GM21619 (cell line): Measurements from ENCODE around the gene RRP1B.
"Not testable (repeated sequence)": the region's sequence is repeated elsewhere in the genome, so short reads cannot be mapped to it uniquely, and the experiment has no call there.

ENCODE experiments used
- ATAC-seq: cut with Tn5 transposase; IDR thresholded peaks from one replicate; pipeline ENCODE4 v1.9.1; 2021; ENCODE audit not compliant: unreplicated experiment

Gene RRP1B

DNA sequence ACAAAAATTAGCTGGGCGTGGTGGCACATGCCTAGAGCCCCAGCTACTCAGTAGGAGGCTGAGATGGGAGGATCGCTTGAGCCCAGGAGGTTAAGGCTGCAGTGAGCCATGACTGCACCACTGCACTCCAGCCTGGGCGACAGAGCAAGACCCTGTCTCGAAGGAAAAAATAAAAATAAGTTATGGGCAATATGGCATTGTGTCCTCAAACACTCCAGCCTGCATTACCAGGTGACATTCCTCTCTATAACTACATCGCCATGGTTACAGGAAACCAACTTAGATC, 40.1 kb downstream of the RRP1B start:
- not testable (repeated sequence) for ATAC-seq

DNA sequence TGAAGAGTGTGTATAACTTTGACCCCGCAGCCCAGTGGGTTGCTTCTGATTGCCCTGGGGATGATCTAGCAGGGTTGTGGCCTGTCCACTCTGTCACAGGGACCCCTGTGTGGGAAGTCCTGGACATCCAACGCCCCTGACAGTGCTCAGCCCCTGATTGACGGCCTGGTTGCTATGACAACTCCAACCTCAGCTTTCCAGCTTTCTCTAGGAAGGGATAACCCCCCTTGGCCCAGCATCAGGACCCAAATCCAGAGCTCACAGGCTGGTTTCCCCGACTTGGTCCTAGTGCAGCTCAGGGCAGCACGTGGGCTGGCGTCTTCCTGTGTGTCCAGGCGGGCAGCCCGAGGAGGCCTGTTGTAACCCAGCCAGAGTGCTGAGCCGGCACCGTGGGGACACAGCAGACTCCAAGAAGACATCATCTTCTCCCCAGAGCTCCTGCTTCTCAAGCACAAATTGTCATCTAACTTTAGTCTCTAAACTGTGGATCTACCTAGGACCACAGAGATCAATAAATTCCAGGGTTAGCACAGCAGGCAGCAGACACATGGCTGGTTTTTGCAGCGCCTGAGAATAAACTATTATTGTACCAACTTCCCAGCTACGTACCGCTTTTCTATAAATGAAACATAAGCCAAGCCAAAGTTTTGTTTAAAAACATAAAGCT, 40.7 kb downstream of the RRP1B start:
- no peak for ATAC-seq

DNA sequence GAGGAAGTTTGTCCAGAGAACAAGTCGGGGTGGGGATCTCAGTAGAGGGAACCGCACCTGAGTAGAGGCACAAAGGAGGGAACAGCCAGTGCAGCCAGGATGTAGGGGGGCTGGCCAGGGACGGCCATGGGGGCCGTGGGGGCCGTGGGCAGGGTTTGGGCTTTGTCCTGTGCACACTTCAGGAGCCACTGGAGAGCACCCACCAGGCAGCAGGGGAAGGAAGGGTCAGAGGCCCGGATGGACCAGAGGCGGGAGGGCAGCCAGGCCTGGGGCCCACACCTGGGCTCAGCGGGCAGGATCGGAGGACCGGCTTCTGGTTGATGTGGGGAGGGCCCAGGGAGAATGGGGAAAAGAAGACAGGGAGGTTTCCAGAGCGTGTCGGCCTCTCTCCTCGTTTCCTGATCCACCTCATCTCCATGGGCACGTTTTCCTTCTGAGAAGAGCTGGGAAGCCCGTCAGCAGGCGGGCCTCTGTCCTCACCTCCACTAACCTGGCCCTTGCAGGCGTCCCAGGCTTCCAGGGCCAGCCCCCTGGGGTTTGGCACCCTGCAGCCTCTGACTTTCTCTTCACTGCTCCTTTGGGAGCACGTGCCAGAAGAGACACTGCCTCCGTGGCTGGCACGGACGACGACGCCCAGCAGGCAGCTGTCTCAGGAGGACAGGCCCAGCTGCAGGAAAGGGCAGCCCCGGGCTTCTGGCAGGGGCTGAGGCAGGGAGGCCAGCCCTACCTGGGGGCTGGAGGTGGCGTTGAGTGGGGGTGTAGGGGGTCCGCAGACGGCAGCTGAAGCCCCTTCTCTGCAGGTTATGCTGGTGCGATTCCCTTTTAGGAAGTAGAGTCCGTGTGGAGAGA, 42.8 kb downstream of the RRP1B start:
- ATAC-seq, result no peak

DNA sequence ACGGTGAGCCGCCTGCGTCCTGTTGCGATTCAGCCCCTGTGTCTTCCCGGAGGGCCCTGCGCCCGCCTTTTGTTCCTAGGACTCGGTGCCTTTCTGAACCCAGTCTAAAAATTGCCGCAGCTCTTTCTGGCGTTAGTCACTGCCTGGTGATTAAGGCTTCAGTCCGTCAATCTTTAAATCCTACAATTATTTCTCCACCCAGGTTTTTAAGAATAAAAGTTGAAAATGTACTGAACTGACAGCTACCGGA, 43.4 kb downstream of the RRP1B start:
- no peak for ATAC-seq

DNA sequence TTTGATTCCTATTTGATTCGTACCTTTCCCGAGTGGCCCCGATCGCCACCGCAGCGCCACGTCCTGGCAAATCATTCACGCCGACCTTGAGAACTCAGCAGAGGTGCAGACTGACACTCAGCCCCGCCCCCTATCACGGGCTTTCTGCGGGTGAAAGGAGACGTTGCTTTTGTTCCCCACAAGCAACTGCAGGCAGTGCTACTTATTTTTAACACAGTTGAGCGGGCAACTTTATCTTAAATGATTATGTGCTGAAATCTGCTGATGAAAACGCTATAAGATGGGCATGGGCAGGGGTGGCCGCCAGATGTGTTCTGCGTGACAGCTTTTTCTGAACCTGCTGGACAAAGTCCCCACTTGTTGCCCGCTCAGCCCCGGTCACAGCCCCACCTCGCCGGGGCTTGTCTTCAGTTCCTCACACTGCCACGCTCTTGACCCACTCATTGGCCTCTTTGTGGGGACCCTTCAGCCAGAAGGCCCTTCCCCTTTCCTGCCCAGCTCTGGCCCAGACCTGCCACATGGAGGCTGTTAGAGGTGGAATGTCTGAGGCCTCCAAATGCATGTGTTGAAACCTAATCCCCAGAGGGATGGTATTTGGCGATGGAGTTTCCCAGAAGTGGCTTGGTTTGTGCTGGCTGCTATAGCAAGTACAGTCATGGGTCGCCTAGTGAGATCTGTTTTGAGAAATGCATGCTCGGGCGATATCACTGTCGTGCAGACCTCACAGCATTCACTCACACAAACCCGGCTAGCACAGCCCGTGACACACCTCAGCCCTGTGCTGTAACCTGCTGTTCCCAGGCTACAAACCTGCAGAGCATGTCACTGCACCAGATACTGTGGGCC, 43.9 kb downstream of the RRP1B start:
- no peak for ATAC-seq

DNA sequence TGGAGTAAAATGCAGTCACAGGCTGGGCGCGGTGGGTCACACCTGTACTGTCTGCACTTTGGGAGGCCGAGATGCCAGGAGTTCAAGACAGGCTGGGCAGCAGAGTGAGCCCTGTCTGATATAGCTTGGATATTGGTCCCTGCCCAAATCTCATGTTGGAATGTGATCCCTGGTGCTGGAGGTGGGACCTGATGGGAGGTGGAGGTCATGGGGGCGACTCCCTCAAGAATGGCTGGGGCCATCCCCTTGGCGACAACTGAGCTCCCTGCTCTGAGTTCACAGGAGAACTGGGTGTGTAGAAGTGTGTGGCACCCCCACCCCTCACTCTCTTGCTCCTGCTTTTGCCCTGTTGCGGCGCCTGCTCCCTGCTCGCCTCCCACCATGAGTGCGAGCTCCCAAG, 48.1 kb downstream of the RRP1B start:
- ATAC-seq, result no peak

DNA sequence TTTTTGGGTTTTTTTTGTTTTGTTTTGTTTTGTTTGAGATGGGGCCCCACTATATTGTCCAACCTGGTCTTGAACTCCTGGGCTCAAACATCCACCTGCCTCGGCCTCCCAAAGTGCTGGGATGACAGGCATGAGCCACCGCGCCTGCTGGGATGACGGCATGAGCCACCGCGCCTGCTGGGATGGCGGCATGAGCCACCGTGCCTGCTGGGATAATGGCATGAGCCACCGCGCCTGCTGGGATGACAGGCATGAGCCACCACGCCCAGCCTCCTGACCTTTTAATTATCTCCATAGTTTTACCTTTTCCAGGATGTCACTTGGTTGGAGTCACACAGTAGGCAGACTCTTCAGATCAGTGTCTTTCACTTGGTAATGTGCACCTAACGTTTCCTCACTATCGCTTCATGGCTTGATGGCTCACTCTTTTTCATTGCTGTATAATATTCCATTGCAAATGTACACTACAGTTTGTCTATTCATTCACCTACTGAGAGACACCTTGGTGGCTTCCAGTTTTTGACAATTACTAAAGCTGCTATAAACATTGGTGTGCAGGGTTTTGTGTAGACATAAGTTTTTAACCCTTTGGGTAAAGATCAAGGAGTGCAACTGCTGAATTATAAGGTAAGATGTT, 49.5 kb downstream of the RRP1B start:
- ATAC-seq, result no peak

DNA sequence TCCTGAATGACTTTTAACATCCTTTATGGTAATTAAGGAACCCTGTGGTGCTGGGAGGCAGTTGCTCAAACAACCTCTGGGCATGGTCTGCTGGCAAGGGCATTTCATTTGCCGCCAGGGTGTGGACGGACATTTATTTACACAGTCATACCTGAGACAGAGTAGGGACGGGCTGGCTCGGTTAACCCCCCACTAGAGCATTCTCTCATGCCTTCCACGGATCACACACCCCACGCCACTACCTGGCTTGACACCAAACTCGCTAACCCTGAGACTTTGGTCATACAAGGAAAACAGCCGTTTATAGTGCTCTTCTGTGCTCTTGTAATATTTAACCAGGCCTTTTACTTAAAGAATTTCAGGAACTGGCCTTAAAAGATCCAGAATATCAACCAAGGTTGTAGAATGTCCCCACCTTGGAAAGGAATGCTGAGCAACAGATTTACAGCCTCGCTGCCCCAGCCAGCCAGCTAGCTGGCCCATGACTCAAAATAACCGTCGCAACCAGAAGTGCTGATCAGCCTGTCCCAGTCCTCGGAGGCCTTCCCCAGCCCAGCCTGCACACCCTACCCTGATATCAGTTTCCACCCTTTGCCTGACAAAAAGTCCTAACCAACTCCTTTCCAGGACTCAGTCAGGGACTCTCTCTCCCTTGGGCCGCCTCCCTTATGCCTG, 53.0 kb downstream of the RRP1B start:
- ATAC-seq, result no peak

DNA sequence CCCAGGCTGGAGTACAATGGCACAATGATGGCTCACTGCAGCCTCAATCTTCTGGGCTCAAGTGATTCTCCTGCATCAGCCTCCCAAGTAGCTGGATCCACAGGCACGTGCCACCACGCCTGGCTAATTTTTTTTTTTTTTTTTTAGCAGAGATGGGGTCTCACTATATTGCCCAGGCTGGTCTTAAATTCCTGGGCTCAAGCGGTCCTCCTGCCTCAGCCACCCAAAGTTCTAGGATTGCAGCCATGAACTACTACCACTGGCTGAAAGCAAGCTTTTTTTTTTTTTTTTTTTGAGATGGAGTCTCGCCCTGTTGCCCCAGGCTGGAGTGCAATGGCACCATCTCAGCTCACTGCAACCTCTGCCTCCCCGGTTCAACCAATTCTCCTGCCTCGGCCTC, 53.8 kb downstream of the RRP1B start:
- not testable (repeated sequence) for ATAC-seq

DNA sequence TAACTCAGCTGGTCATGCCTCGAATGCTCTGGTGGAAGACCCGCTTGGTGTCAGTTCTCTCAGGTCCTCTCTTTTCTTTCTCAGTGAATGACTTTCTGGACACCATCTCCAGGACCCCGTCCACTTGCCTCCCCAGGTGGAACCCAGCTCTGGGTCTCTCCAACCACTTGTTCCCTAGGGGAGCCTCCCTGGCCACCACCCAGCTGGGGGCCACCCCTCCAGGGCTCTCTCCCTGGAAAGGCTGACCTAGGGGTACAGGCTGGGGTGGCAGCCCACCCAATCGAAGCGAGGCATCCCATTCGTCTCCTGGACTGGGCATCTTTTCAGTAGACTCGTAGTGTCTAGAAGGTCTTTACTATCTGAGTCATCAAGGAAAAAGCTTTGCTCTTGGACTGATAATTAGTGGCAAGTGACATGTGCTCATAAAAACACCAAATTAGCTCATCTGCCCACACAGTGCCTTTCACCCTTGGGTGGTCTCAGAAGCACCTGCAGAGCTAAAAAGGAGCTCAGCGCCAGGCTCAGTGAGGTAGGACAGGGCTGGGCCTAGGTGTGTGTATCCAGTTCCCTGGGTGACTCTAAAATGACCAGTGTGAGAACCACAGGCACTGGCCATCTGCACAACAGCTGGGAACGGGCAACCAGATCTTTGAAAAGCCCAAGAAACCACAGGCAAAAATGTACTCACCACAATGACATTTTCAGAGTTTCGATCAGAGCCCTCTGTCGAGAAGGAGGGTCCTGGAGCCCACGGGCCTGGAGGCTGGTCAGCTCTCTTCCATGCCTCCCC, 57.2 kb downstream of the RRP1B start:
- peak; percentile 28 for ATAC-seq

DNA sequence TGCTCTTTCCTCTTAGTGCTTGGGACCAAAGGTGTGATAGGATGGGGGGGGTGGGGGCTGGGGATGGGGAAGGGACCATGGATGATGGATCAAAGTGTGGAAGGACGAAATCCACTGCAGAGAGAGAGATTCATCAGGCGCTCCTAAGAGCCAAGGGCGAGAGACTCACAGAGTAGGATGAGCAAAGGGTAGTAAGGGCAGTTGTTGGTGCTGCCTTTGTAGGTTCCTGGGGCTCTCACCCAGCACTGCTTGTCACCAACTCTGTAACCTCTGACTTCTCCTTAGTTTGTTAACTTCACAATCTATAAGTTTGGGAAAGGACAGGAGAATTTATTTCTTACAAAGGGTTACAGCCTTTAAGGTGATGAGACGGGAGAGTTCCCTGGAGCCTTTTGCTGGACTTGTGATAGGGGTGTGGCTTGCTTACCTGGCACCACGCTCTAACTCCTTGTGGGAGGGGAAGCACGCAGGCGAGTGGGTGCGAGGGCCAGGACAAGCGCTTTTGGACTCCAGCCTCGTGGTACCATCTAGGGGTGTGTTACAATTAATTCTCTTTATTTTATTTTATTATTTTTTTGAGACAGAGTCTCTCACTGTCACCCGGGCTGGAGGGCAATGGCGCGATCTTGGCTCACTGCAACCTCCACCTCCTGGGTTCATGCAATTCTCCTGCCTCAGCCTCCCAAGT, 58.0 kb downstream of the RRP1B start:
- no peak for ATAC-seq

DNA sequence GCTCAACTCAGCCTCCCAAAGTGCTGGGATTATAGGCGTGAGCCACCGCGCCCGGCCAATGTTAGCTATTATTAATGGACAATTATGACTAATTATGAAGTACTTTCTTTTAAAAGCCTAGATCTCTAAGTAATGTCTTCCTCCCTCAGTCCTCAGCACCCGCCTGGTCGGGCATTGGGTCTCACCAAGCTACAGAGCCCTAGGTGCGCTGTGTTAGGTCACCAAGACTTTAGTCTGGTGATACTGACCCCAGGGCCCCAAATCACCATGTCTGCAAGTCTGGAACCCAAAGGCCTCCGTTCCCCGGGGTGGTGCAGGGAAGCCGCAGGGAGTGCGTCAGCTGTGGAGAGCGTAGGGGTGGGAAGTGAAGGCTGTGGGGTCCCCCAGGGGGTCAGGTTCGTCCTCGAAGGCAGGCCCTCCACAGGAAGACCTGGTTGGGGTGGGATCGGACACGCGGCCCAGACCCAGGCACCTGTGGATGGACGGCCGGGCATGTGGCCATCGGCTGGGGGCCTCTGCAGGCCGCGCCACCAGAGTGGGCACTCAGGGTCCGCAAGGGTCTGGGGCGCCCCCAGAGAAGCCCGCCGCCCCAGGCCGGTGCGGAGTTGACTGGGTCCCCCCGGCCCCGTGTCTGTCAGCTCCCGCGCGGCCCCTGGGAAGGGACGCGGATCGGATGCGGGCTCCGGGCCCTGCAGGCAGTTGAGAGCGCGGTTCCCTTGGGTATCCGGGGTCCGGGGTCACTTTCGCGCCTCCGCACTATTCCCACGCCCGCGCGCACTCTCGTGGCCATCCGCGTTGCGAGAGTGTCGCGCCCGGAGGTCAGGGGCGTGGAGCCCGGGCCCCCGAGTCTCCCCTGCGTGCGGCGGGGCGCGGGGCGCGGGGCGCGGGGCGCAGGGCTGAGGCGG, 58.9 kb downstream of the RRP1B start:
- ATAC-seq, result no peak

DNA sequence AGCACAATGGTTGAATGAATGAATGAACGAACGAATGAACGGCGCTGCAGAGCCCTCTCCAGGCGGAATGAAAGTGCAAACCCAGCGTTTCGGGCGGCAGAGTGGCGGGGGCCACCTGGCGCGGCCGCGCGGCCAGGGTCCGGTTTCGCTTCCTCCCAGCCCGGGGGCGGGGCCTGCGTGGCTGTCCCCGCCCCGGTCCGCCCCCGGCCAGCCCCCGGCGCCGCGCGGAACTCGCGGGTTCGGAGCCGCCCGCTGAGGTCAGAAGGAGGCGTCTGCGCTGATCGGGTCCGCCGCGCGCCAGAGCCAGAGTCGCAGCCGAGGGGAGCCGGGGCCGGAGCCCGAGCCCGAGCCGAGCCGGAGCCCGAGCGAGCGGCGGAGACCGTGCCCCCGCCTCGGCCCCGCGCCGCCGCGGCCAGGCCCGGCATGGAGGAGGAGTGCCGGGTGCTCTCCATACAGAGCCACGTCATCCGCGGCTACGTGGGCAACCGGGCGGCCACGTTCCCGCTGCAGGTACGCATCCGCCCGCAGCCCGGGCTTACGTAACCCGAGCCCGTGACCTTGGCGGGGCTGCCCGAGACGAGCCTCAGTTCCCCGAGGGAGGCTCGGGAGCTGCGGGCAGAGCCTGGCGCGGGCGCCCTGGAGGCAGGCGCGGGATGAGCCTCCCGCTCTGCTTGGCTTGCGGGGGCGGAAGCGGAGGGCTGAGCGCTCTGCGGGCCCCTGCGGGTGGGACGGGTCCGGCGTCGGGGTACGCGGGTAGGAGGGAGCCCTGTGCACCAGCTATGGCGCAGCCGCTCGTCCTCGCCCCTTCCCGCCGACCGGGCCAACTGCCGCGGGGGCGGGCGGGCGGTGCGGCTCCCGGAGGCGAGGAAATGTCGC, 59.8 kb downstream of the RRP1B start, which contains the start of gene PDXK:
TSS of gene PDXK (plus strand) at position 258 of the 876 bp plus-strand sequence. CDS start at position 424, 166 bp downstream.
- ATAC-seq, result peak; percentile 56

DNA sequence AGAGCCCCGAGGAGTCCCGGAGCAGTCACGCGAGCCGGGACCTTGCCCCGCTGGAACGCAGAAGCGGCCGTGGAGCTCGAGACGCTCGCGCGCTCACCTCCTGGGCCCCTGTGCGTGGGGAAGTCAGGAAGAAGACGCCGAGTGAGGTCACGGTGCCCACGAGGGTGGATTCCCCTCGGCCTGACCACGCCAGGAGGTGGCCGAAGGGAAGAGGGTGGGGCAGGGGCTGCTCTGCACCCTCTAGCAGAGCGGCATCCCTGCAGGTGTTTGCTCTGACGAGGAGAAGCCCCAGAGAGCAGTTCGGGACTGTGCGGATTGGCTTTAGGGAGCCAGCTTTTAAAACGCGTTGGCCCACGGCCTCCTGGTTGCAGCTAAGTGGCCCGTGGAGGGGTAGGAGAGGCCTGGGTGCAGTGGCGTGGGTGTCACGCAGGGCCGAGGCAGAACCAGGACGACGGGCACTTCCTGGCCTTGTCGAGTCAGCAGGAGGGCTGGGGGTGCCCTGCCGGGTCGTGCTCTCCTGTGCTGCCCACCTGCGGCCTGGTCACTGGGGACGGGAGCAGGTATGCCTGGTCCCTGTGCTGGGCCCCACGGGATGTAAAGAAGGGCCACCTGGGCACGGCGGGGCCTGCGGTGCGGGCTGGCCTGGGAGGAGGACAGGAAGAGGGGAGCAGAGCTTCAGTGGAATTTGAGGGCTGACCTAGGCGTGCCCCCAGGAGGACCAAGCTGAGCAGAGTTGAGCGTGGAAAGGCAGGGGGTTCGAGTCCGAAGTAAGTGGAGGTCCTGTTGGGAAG, 60.6 kb downstream of the RRP1B start:
- ATAC-seq, result peak; percentile 0

DNA sequence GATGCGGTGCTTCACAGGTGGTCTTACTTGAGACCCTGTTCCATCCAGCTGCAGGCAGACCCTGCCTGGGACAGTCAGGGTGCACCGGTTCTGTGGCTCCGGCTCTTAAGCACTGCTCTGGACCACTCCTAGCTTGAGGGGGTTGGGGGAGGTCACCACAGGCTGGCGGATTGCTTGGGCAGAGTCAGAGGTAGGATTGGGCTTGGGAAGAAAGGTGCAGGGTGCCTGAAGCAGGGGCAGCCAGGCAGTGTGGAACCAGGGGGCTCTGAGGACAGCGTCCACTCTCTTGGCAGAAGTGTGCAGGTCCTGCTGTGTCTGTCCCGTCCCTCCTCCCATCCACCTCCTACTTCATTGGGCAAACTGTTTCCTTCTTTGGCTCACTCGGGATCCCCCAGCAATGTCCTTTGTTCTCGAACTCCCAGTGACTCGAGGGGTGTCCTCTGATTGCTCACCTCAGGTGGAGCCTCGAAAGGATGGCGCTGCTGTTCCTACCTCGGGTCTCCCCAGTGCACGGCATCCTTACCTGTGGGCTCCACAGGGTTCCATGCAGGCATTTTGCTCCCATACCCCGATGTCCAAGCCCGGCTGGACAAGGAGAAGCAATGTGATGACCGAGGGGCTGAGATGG, 61.3 kb downstream of the RRP1B start:
- ATAC-seq, result no peak

DNA sequence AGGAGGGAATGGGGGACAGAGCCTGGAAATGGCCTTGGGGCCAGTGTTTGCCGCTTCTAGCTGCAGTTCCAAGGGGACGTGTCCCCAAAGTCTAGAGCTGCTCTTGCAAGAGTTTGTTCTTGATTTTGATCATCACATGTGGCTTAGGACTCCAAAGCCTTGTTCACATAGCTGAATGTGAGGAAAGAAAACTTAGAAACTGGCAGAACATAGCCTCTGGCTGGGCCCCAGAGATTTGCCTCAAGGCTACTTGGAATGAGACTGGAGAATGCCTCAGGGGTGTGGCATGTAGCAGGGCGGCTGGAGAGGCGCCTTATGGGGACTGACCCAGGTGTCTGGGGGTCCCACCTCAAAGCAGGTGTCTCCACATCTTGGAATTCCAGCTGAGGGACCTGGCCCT, 61.8 kb downstream of the RRP1B start:
- ATAC-seq, result no peak
